Fibroblast of gingiva (primary cell): ENCODE results near the gene FOXL3.

Experiments
- DNase-seq: peaks from one replicate; pipeline ENCODE4 v3.0.0-alpha.2; 2011; ENCODE audit warnings: low read depth

FOXL3 gene

GRCh38 chr7:302054-302992 lies 12.4 kb downstream of the FOXL3 start:
- no peak for DNase-seq

GRCh38 chr7:303425-303824 lies 13.5 kb downstream of the FOXL3 start:
- DNase-seq, result no peak

GRCh38 chr7:303884-304573 lies 14.1 kb downstream of the FOXL3 start:
- no peak for DNase-seq

GRCh38 chr7:304574-305409 lies 14.8 kb downstream of the FOXL3 start:
- no peak for DNase-seq

GRCh38 chr7:305410-306151 lies 15.6 kb downstream of the FOXL3 start:
- no peak for DNase-seq

- DNase-seq, result no peak
These were observed 18.0 kb downstream of the FOXL3 start for GRCh38 chr7:307970-308369.

GRCh38 chr7:309586-310228 lies 19.7 kb downstream of the FOXL3 start:
- DNase-seq, result no peak

- DNase-seq, result no peak
These were observed 21.2 kb downstream of the FOXL3 start for GRCh38 chr7:311131-311680.

- DNase-seq, result no peak
These were observed 21.8 kb downstream of the FOXL3 start for GRCh38 chr7:311796-312195.

- DNase-seq, result no peak
These were observed 22.5 kb downstream of the FOXL3 start for GRCh38 chr7:312424-312823.

GRCh38 chr7:314853-315252 lies 24.9 kb downstream of the FOXL3 start:
- no peak for DNase-seq

- no peak for DNase-seq
These were observed 25.7 kb downstream of the FOXL3 start for GRCh38 chr7:315516-316265.

GRCh38 chr7:317643-318405 lies 27.9 kb downstream of the FOXL3 start:
- DNase-seq, result no peak

- no peak for DNase-seq
These were observed 28.5 kb downstream of the FOXL3 start for GRCh38 chr7:318476-318875.

GRCh38 chr7:318878-319661 lies 29.1 kb downstream of the FOXL3 start:
- DNase-seq, result no peak

- no peak for DNase-seq
These were observed 30.3 kb downstream of the FOXL3 start for GRCh38 chr7:320297-320696.

GRCh38 chr7:322111-322671 lies 32.2 kb downstream of the FOXL3 start:
- no peak for DNase-seq

- DNase-seq, result no peak
These were observed 32.7 kb downstream of the FOXL3 start for GRCh38 chr7:322708-323111.
